ENCODE measurements around the gene WDR64. TPM values are rescaled to one million over a fixed set of nuclear protein-coding genes. Genes with fewer than 3 reads are reported as not detected.

The WDR64 gene
- total and polyA plus RNA-seq, 7 donors: 0.09 TPM; not detected in 6

- Histone ChIP-seq H3K36me3 (no peaks in the 10 kb centered on the region), H3K9me3 (no peaks in the 10 kb centered on the region), H3K27me3 (no peaks in the 10 kb centered on the region), H3K4me1 (peaks cover 0 to 12% (median 11%) of the 10 kb centered on the region in 4 donors), H3K4me3 (peak overlapping the region in 3 of 4 donors; percentile 72 to 89 (median 74)), H3K27ac (no peak overlapping the region)
- no peak for DNase-seq
- TF ChIP-seq POLR2AphosphoS5 (IDR thresholded peaks at IDR 0.05): no peak
- TF ChIP-seq EP300 (IDR thresholded peaks at IDR 0.05): no peak
- TF ChIP-seq POLR2A (IDR thresholded peaks at IDR 0.05): no peak
- no peak for TF ChIP-seq CTCF (IDR thresholded peaks at IDR 0.05)
- intact Hi-C loops (cut with DNase I): loop anchor here (5.0 kb wide), 2 partner anchors 207 to 237 kb away; partner anchors contain the start of genes CHML and OPN3
- WGBS, 2 donors: 7 to 11% methylated on average over 13 of the region's 13 CpGs
These were observed 196.7 kb downstream of the WDR64 start for GRCh38 chr1:241848686-241849344.

DNA sequence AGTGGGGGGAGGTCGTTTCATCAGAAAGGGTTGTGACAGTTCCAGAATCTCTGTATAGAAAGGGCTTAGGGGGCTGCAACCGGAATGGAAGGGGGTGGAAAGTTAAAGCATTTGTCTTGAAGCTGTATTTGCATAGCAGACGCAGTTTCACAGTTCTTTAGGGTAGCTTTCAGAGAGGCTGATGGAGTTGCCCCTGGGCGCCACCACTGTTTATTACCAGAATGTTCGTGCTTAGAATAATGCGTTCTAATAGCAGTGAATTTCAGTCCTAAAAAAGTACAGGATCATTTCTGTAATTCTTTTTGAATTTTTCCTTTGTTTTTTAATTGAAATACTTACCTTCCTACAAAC is 197.2 kb downstream of the WDR64 start:
- Histone ChIP-seq H3K36me3 (no peaks in the 10 kb centered on the region), H3K4me3 (no peak overlapping the region), H3K27ac (no peak overlapping the region), H3K27me3 (no peaks in the 10 kb centered on the region), H3K9me3 (no peaks in the 10 kb centered on the region), H3K4me1 (peaks cover 0 to 12% (median 11%) of the 10 kb centered on the region in 4 donors)
- DNase-seq: no peak
- intact Hi-C loops (cut with DNase I): loop anchor here (5.0 kb wide), 2 partner anchors 207 to 237 kb away; partner anchors contain the start of genes CHML and OPN3
- 69 to 70% methylated on average over 6 of the region's 6 CpGs for WGBS, 2 donors
- TF ChIP-seq POLR2AphosphoS5 (IDR thresholded peaks at IDR 0.05) (no peak), EP300 (IDR thresholded peaks at IDR 0.05) (no peak), POLR2A (IDR thresholded peaks at IDR 0.05) (no peak), CTCF (IDR thresholded peaks at IDR 0.05) (no peak)

Other genes with a start within 250 kb of the WDR64 start
- gene FH, start 132.5 kb upstream of the WDR64 start, total RNA-seq: 10 to 100 TPM; 39.9 to 69.2 (median 53.2) TPM
- 100 to 1,000 TPM in 1 of 3 donors, 10 to 100 TPM in 2; 75.0 to 125 (median 79.3) TPM for gene FH, start 132.5 kb upstream of the WDR64 start, polyA plus RNA-seq
- 1 to 10 TPM in 2 of 4 donors, under 1 TPM in 2; 0.27 to 5.4 (median 0.73) TPM for gene KMO, start 119.9 kb upstream of the WDR64 start, total RNA-seq
- gene KMO, start 119.9 kb upstream of the WDR64 start, polyA plus RNA-seq: 1 to 10 TPM; 1.8 to 3.7 (median 2.7) TPM
- gene CHML, start 11.9 kb upstream of the WDR64 start, total RNA-seq: 1 to 10 TPM; 6.1 to 8.0 (median 6.6) TPM
- gene CHML, start 11.9 kb upstream of the WDR64 start, polyA plus RNA-seq: 1 to 10 TPM; 1.6 to 3.9 (median 2.4) TPM
- 10 to 100 TPM in 1 of 4 donors, 1 to 10 TPM in 3; 2.5 to 12.8 (median 5.2) TPM for gene OPN3, start 11.9 kb upstream of the WDR64 start, total RNA-seq
- gene OPN3, start 11.9 kb upstream of the WDR64 start, polyA plus RNA-seq: 10 to 100 TPM; 20.0 to 58.9 (median 53.4) TPM
- under 1 TPM in 2 of 4 donors, not detected in 2; 0.27 to 0.71 TPM for gene EXO1, start 195.9 kb downstream of the WDR64 start, total RNA-seq
- gene EXO1, start 195.9 kb downstream of the WDR64 start, polyA plus RNA-seq: 1 to 10 TPM in 2 of 3 donors, under 1 TPM in 1; under 0.01 to 3.4 (median 1.6) TPM

All from sigmoid colon (tissue), 7 donors.